HEK293 (cell line): Measurements from ENCODE around the gene SLC30A3.

Experiments
- CTCF ChIA-PET: fragments of 350-600 bp; formaldehyde crosslinking; extraction: SDS; loops from one replicate; lab custom pipeline; 2021; ENCODE audit warnings: antibody characterized with exemption; lab: Yijun Ruan, JAX
- POLR2A ChIA-PET: fragments of 300-600 bp; formaldehyde crosslinking; extraction: SDS; loops from one replicate; lab custom pipeline; 2020; ENCODE audit warnings: antibody characterized with exemption, inconsistent platforms; lab: Yijun Ruan, JAX
- H3K27ac ChIP-seq: fragments of 200-500 bp; sonication (Bioruptor generic); 2 replicates; pipeline ENCODE4 v1.5.1; 2014; ENCODE audit warnings: low read depth, low read length, control low read depth, inconsistent platforms; ENCODE audit errors: extremely low read depth
- H3K36me3 ChIP-seq, 2 experiments: fragments of 200-500 bp in 1 of 2; sonication (Bioruptor generic) in 1 of 2; 1 replicate in 1 of 2; 2 replicates in 1 of 2; pipeline ENCODE4 v1.5.1; 2014 to 2017; ENCODE audit warnings: inconsistent platforms in 2 of 2, low read length in 2 of 2; ENCODE audit not compliant: control insufficient read depth in 2 of 2, insufficient read depth in 1 of 2
- H3K4me1 ChIP-seq: fragments of 200-500 bp; sonication (Bioruptor generic); 2 replicates; pipeline ENCODE4 v1.5.1; 2014; ENCODE audit warnings: mild to moderate bottlenecking, low read length, inconsistent platforms; ENCODE audit not compliant: control insufficient read depth, insufficient read depth
- H3K4me3 ChIP-seq: 2 replicates; pipeline ENCODE4 v1.5.1; 2011; ENCODE audit warnings: low read depth, mild to moderate bottlenecking, control low read depth, low read length, moderate library complexity
- H3K9me3 ChIP-seq: fragments of 200-500 bp; sonication (Bioruptor generic); 2 replicates; pipeline ENCODE4 v1.5.1; 2014; ENCODE audit warnings: low read depth, low read length, inconsistent platforms; ENCODE audit not compliant: control insufficient read depth, insufficient read depth
- SP2 ChIP-seq: fragments of 450-650 bp; formaldehyde crosslinking; IDR thresholded peaks from 2 replicates; pipeline ENCODE4 v1.5.1; 2016; ENCODE audit warnings: missing biosample characterization, missing genetic modification characterization
- YY2 ChIP-seq: fragments of 450-650 bp; formaldehyde crosslinking; IDR thresholded peaks from 2 replicates; pipeline ENCODE4 v1.5.1; 2016; ENCODE audit warnings: missing biosample characterization, missing genetic modification characterization
- ZNF16 ChIP-seq: fragments of 450-650 bp; formaldehyde crosslinking; IDR thresholded peaks from 2 replicates; pipeline ENCODE4 v1.5.1; 2016; ENCODE audit warnings: low read depth, missing biosample characterization, missing genetic modification characterization
- ZNF394 ChIP-seq: fragments of 450-650 bp; formaldehyde crosslinking; IDR thresholded peaks from 2 replicates; pipeline ENCODE4 v1.5.1; 2016; ENCODE audit warnings: missing biosample characterization, missing genetic modification characterization, mild to moderate bottlenecking, moderate library complexity, borderline replicate concordance
- ZNF433 ChIP-seq: fragments of 450-650 bp; formaldehyde crosslinking; IDR thresholded peaks from 2 replicates; pipeline ENCODE4 v1.5.1; 2016; ENCODE audit warnings: missing biosample characterization, missing genetic modification characterization, low read depth
- ZNF510 ChIP-seq: fragments of 450-650 bp; formaldehyde crosslinking; IDR thresholded peaks from 2 replicates; pipeline ENCODE4 v1.5.1; 2018; ENCODE audit warnings: mild to moderate bottlenecking, missing genetic modification characterization, missing biosample characterization; ENCODE audit not compliant: insufficient replicate concordance
- ZNF701 ChIP-seq: fragments of 450-650 bp; formaldehyde crosslinking; IDR thresholded peaks from 2 replicates; pipeline ENCODE4 v1.5.1; 2016; ENCODE audit warnings: missing biosample characterization, missing genetic modification characterization
- ZNF76 ChIP-seq: fragments of 450-650 bp; formaldehyde crosslinking; IDR thresholded peaks from 2 replicates; pipeline ENCODE4; 2016; ENCODE audit warnings: low read depth, missing biosample characterization, missing genetic modification characterization, borderline replicate concordance
- ZNF837 ChIP-seq: fragments of 450-650 bp; formaldehyde crosslinking; IDR thresholded peaks from 2 replicates; pipeline ENCODE4 v1.5.1; 2016; ENCODE audit warnings: missing biosample characterization, missing genetic modification characterization
- ZSCAN16 ChIP-seq: fragments of 450-650 bp; formaldehyde crosslinking; IDR thresholded peaks from 2 replicates; pipeline ENCODE4 v1.5.1; 2016; ENCODE audit warnings: missing biosample characterization, missing genetic modification characterization
- TF ChIP-seq, protein P1 (sequence below): fragments of 450-650 bp; formaldehyde crosslinking; IDR thresholded peaks from 2 replicates; pipeline ENCODE4 v1.5.1; 2016; ENCODE audit warnings: missing biosample characterization, missing genetic modification characterization, borderline replicate concordance
- TF ChIP-seq, protein P2 (sequence below): fragments of 450-650 bp; formaldehyde crosslinking; IDR thresholded peaks from 2 replicates; pipeline ENCODE4 v1.5.1; 2017; ENCODE audit warnings: missing biosample characterization, missing genetic modification characterization
- TF ChIP-seq, protein P3 (sequence below): fragments of 450-650 bp; formaldehyde crosslinking; optimal IDR thresholded peaks from 2 replicates; pipeline ENCODE3; 2016; ENCODE audit warnings: missing biosample characterization, mild to moderate bottlenecking, missing genetic modification characterization
- TF ChIP-seq, protein P4 (sequence below): fragments of 450-650 bp; formaldehyde crosslinking; IDR thresholded peaks from 2 replicates; pipeline ENCODE4 v1.5.1; 2016; ENCODE audit warnings: missing biosample characterization, missing genetic modification characterization

SLC30A3 gene

DNA sequence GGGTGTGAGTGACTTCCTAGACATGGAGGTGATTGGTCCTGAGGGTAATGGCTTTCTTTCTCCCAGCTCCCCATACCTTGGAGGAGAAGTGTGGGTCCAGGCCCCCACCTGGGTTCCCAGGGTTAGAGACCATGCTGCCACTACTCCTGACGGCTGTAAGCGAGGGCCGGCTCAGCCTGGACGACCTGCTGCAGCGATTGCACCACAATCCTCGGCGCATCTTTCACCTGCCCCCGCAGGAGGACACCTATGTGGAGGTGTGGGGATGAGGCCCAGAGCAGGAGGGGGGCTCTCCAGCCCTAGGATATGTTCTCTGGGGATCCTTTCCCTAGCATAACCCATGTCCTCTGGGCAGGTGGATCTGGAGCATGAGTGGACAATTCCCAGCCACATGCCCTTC is 23.9 kb downstream of the SLC30A3 start:
- Histone ChIP-seq H3K36me3 (peaks cover 10 to 100% of the 10 kb centered on the region in 2 experiments; a peak in 2 of 3 replicates), H3K4me3 (no peak overlapping the region), H3K9me3 (no peaks in the 10 kb centered on the region), H3K27ac (no peak overlapping the region), H3K4me1 (no peaks in the 10 kb centered on the region)
- TF ChIP-seq ZNF76, result no peak
- TF ChIP-seq ZNF16, result no peak
- no peak for TF ChIP-seq ZNF837 (tag by site-specific recombination)
- TF ChIP-seq, protein P1, sequence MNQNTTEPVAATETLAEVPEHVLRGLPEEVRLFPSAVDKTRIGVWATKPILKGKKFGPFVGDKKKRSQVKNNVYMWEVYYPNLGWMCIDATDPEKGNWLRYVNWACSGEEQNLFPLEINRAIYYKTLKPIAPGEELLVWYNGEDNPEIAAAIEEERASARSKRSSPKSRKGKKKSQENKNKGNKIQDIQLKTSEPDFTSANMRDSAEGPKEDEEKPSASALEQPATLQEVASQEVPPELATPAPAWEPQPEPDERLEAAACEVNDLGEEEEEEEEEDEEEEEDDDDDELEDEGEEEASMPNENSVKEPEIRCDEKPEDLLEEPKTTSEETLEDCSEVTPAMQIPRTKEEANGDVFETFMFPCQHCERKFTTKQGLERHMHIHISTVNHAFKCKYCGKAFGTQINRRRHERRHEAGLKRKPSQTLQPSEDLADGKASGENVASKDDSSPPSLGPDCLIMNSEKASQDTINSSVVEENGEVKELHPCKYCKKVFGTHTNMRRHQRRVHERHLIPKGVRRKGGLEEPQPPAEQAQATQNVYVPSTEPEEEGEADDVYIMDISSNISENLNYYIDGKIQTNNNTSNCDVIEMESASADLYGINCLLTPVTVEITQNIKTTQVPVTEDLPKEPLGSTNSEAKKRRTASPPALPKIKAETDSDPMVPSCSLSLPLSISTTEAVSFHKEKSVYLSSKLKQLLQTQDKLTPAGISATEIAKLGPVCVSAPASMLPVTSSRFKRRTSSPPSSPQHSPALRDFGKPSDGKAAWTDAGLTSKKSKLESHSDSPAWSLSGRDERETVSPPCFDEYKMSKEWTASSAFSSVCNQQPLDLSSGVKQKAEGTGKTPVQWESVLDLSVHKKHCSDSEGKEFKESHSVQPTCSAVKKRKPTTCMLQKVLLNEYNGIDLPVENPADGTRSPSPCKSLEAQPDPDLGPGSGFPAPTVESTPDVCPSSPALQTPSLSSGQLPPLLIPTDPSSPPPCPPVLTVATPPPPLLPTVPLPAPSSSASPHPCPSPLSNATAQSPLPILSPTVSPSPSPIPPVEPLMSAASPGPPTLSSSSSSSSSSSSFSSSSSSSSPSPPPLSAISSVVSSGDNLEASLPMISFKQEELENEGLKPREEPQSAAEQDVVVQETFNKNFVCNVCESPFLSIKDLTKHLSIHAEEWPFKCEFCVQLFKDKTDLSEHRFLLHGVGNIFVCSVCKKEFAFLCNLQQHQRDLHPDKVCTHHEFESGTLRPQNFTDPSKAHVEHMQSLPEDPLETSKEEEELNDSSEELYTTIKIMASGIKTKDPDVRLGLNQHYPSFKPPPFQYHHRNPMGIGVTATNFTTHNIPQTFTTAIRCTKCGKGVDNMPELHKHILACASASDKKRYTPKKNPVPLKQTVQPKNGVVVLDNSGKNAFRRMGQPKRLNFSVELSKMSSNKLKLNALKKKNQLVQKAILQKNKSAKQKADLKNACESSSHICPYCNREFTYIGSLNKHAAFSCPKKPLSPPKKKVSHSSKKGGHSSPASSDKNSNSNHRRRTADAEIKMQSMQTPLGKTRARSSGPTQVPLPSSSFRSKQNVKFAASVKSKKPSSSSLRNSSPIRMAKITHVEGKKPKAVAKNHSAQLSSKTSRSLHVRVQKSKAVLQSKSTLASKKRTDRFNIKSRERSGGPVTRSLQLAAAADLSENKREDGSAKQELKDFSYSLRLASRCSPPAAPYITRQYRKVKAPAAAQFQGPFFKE (tag by site-specific recombination), result no peak
- no peak for TF ChIP-seq ZNF433
- no peak for TF ChIP-seq ZNF510 (tag by site-specific recombination)
- TF ChIP-seq YY2, result no peak
- CTCF ChIA-PET, result no interaction called here
- POLR2A ChIA-PET, result interaction anchor here (0.6 kb wide), 1 partner anchor 9 kb away, joined by 4 read pairs; no protein-coding TSS in a partner anchor

DNA sequence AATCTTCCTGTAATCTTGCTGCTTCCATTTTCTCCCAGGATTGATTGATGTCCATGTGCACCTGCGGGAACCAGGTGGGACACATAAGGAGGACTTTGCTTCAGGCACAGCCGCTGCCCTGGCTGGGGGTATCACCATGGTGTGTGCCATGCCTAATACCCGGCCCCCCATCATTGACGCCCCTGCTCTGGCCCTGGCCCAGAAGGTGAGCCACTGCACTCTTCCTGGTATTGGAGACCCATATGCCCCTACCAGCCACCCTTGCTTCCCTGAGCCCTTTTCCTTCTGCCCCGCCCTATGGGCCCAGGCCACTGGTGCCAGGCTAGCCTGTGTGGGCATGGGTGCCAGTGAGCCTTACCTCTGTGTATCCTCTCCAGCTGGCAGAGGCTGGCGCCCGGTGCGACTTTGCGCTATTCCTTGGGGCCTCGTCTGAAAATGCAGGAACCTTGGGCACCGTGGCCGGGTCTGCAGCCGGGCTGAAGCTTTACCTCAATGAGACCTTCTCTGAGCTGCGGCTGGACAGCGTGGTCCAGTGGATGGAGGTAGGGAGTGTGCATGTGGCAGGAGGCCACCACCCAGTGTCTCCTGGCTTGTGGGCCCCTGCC is 25.4 kb downstream of the SLC30A3 start:
- H3K27ac ChIP-seq, result no peak overlapping the region
- peaks cover 10 to 100% of the 10 kb centered on the region in 2 experiments; a peak in 2 of 3 replicates for H3K36me3 ChIP-seq
- no peaks in the 10 kb centered on the region for H3K4me1 ChIP-seq
- ChIA-PET POLR2A (interaction anchor here (0.7 to 1.1 kb wide), 2 partner anchors 14 to 209 kb away, joined by 3 read pairs; no protein-coding TSS in a partner anchor), CTCF (no interaction called here)
- H3K4me3 ChIP-seq, result no peak overlapping the region
- TF ChIP-seq ZNF394 (tag by site-specific recombination) (no peak), SP2 (no peak), ZNF701 (tag by site-specific recombination) (no peak), ZSCAN16 (tag by site-specific recombination) (no peak)
- TF ChIP-seq, protein P2, sequence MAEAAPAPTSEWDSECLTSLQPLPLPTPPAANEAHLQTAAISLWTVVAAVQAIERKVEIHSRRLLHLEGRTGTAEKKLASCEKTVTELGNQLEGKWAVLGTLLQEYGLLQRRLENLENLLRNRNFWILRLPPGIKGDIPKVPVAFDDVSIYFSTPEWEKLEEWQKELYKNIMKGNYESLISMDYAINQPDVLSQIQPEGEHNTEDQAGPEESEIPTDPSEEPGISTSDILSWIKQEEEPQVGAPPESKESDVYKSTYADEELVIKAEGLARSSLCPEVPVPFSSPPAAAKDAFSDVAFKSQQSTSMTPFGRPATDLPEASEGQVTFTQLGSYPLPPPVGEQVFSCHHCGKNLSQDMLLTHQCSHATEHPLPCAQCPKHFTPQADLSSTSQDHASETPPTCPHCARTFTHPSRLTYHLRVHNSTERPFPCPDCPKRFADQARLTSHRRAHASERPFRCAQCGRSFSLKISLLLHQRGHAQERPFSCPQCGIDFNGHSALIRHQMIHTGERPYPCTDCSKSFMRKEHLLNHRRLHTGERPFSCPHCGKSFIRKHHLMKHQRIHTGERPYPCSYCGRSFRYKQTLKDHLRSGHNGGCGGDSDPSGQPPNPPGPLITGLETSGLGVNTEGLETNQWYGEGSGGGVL, result no peak
- TF ChIP-seq, protein P3, sequence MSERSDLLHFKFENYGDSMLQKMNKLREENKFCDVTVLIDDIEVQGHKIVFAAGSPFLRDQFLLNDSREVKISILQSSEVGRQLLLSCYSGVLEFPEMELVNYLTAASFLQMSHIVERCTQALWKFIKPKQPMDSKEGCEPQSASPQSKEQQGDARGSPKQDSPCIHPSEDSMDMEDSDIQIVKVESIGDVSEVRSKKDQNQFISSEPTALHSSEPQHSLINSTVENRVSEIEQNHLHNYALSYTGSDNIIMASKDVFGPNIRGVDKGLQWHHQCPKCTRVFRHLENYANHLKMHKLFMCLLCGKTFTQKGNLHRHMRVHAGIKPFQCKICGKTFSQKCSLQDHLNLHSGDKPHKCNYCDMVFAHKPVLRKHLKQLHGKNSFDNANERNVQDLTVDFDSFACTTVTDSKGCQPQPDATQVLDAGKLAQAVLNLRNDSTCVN (tag by site-specific recombination), result no peak
- TF ChIP-seq, protein P4, sequence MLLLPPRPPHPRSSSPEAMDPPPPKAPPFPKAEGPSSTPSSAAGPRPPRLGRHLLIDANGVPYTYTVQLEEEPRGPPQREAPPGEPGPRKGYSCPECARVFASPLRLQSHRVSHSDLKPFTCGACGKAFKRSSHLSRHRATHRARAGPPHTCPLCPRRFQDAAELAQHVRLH (tag by site-specific recombination), result no peak
- no peaks in the 10 kb centered on the region for H3K9me3 ChIP-seq
